WI38 (cell line): ENCODE measurements around the gene TRMT11.
"Not testable (repeated sequence)": the region's sequence is repeated elsewhere in the genome, so short reads cannot be mapped to it uniquely, and the experiment has no call there.

Experiments used
- H3K4me3 ChIP-seq: 2 replicates; pipeline ENCODE4 v1.5.1; 2011; ENCODE audit warnings: low read depth, mild to moderate bottlenecking, control low read depth, low read length
- TF ChIP-seq, protein P1 (sequence below): IDR thresholded peaks from 2 replicates; pipeline ENCODE4 v1.5.1; 2012; ENCODE audit warnings: low read depth, mild to moderate bottlenecking, control low read depth, low read length

Gene TRMT11

DNA sequence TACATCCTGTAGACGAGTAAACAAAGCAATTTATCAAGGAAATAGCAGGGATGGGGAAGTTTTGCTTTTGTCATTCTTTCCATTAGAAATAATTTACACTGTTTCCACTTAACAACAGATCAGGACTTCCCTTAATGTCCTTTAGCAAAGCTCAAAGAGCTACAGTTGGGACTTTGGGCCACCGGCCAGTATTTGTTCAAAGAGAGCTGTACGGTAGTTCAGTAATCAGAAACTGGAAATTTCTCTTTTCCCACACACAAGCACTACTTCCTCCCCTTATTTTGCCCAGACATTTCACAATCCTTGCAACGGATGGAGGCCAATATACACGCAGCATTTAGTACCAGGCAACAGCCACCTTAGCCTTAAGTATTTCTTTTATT is 41.9 kb upstream of the TRMT11 start:
- no peak overlapping the region for H3K4me3 ChIP-seq
- TF ChIP-seq, protein P1, sequence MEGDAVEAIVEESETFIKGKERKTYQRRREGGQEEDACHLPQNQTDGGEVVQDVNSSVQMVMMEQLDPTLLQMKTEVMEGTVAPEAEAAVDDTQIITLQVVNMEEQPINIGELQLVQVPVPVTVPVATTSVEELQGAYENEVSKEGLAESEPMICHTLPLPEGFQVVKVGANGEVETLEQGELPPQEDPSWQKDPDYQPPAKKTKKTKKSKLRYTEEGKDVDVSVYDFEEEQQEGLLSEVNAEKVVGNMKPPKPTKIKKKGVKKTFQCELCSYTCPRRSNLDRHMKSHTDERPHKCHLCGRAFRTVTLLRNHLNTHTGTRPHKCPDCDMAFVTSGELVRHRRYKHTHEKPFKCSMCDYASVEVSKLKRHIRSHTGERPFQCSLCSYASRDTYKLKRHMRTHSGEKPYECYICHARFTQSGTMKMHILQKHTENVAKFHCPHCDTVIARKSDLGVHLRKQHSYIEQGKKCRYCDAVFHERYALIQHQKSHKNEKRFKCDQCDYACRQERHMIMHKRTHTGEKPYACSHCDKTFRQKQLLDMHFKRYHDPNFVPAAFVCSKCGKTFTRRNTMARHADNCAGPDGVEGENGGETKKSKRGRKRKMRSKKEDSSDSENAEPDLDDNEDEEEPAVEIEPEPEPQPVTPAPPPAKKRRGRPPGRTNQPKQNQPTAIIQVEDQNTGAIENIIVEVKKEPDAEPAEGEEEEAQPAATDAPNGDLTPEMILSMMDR: no peak

DNA sequence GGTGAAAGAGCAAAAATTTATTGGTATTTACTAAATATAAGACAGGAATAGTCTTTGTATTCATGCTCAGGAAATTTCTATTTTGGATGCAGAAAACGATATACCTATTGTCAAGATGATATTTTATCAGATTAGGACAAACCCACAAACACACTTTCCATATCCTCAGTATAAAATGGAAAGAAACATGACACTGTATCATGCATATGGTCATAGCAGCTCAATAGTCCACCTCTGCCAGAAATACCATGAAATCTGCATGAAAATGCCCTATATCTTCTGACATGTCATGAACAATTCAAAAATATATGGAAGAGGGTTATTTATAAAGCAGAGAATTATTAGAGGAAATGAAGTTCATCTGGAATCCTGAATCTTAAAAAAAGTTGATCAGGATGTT is 41.4 kb upstream of the TRMT11 start:
- H3K4me3 ChIP-seq: no peak overlapping the region
- TF ChIP-seq, protein P1: no peak

DNA sequence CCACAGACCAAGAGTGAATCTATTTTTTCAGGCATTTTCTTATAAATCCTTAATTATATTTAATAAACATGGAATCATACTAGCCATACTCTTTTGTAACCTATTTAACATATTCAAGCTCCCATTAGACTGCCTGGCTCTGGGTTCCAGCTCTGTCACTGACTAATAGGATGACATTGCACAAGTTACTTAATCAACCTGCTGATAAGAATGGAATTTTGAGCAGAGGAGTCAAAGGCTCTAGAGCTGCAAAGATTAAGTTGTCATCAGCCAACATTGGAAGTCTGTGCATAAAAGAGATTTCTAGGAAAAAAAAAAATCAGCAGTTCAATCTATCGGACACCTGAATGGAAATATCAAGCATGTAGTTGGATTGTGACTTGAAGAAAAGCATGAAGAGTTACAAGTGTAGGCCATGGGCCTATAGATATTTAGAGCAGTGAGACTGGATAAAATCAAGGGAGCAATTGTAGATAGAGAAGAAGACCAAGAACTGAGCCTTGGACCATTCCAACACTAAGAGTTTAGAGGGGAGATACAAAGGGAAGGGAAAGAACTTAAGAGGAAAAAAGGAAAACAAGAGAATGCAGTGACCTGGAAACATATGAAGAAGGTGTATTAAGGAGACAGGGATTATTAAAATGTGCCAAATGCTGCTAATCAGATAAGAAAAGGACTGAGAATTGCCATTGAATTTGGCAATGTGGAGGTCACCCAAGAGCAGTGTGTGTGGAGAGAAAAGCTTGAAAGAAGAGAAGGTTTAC is 40.8 kb upstream of the TRMT11 start:
- H3K4me3 ChIP-seq: no peak overlapping the region
- TF ChIP-seq, protein P1: no peak

DNA sequence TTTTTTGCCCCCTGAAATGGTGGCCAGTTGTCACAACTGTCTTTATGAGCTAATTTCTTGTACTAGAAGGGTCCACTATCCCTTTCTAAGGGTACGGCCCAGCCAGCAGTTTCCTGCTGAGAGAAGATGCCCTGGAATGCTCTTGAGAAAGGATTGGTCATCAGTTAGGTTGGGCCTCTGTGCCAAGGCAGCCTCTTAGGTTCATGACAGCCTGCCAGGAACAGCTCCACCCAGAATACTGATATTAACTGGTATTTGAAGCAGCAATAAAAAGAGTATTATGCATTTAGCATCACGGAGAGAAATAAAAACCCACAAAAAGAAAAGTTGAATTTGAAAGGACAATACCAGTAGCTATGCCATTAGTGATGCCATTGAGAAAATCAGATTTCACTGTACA is 38.7 kb upstream of the TRMT11 start:
- TF ChIP-seq, protein P1: no peak
- H3K4me3 ChIP-seq: no peak overlapping the region

DNA sequence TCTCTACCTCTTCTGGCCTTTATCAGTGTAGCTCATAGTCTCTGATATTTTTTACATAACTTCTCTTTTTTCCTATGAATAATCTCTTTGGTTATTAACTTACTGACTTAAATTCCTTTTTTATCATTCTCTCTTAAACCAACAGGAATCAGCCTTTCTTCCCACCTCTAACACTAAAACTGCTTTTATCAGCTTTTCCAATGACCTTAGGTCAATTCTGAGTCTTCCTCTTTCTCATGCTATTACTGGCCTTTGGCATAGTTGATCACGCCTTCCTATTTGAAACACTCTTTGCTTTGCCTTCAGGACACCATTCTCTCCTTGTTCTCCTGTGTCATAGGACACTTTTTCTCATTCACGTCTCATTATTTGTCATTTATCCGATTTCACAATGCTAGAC is 37.9 kb upstream of the TRMT11 start:
- TF ChIP-seq, protein P1: no peak
- no peak overlapping the region for H3K4me3 ChIP-seq

DNA sequence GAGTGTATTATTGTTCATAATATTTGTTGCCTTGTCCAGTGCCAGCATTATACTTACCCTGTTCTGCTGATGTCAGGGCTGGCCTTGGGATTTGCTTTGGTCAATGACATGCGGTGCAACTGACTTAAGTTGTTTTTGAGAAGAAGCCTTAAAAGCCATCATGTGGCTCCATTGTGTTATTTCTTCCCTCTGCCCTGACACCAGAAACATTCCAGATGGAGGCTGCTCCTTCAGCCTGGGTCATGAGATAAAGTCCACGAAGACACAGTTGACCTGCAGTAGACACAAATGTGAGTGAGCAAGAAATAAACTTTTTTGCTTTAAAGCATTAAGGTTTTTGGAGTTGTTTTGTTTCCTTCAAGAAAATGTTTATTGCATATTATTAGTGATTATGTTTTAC is 37.3 kb upstream of the TRMT11 start:
- TF ChIP-seq, protein P1: no peak
- no peak overlapping the region for H3K4me3 ChIP-seq

DNA sequence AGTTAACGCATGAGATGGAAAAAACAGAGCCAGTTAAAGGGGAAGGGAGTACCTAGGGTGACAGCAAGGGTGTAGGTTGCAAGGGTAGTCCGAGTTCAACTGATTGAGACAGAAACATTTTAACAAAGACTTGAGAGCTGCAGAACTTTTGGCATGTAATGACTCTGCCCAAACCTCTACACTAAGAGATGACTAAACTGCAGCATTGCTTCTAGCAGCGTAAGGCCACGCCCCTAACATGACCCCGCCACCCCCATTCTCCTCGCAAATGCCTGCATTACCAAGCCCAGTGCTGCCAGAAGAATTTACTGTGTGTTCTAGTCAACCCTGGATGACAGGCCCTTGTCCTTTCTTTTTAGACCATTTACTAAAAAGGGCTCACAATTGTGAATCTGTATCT is 36.0 kb upstream of the TRMT11 start:
- TF ChIP-seq, protein P1: no peak
- no peak overlapping the region for H3K4me3 ChIP-seq

DNA sequence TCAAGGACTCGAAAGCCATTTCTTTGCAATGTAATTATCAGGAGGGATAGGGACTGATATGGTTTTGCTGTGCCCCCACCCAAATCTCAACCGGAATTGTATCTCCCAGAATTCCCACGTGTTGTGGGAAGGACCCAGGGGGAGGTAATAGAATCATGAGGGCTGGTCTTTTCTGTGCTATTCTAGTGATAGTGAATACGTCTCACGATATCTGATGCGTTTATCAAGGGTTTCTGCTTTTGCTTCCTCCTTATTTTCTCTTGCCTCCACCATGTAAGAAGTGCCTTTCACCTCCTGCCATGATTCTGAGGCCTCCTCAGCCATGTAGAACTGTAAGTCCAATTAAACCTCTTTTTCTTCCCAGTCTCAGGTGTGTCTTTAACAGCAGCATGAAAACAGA is 35.6 kb upstream of the TRMT11 start:
- not testable (repeated sequence) for H3K4me3 ChIP-seq
